ENCODE results near the gene CMSS1.

GRCh38 chr3:100207886-100208285 is 390.2 kb downstream of the CMSS1 start:
- TF ChIP-seq MXI1 (conservative IDR thresholded peaks at IDR 0.05; ENCODE audit: poor library complexity, severe bottlenecking) = no peak
- TF ChIP-seq CTCF (IDR thresholded peaks at IDR 0.05; ENCODE audit: poor library complexity, severe bottlenecking) = no peak
- no peak for TF ChIP-seq POLR2AphosphoS5 (IDR thresholded peaks at IDR 0.05)
- TF ChIP-seq REST (IDR thresholded peaks at IDR 0.05; ENCODE audit: borderline replicate concordance) = no peak
- no peak for TF ChIP-seq TAF1 (IDR thresholded peaks at IDR 0.05; ENCODE audit: low read depth)
- no peak for TF ChIP-seq EZH2 (IDR thresholded peaks at IDR 0.05; ENCODE audit: borderline replicate concordance, insufficient read depth, low read length, poor library complexity, severe bottlenecking)
